A549 (cell line): Measurements from ENCODE around the gene C4BPB. TPM values are rescaled to one million over a fixed set of nuclear protein-coding genes. Genes with fewer than 3 reads are reported as not detected.

Experiments used
- ATAC-seq, 2 experiments: fragments of 200-7000 bp in 1 of 2; fragments of >200 bp in 1 of 2; cut with Nextera tagmentation in 1 of 2; cut with Tn5 transposase in 1 of 2; 3 replicates each; pipeline versions ENCODE4 v1.8.0 to v1.9.1; 2018 to 2020; ENCODE audit warnings: mild to moderate bottlenecking in 1 of 2, moderate library complexity in 1 of 2
- CTCF ChIA-PET: fragments of 300-600 bp; sonication (Branson Sonifier 250); formaldehyde crosslinking; extraction: SDS; loops from one replicate; lab custom pipeline; 2021; ENCODE audit warnings: antibody characterized with exemption, inconsistent platforms; lab: Yijun Ruan, JAX
- POLR2A ChIA-PET: fragments of 350-600 bp; formaldehyde crosslinking; extraction: SDS; loops from one replicate; lab custom pipeline; 2021; ENCODE audit warnings: antibody characterized with exemption, inconsistent platforms; lab: Yijun Ruan, JAX
- DNase-seq, 2 experiments: peaks; one replicate each; pipeline versions ENCODE4 v3.0.0 to v3.0.0-alpha.2; 2011 to 2016; ENCODE audit warnings: low read depth in 1 of 2, low spot score in 1 of 2
- FAIRE-seq: peaks from 2 replicates; lab custom pipeline; 2011; peaks lifted over from hg19 to GRCh38; lab: Jason Lieb, UNC
- H3K27ac ChIP-seq, 2 experiments: fragments of >200 bp; sonication (Bioruptor Twin); formaldehyde crosslinking; 3 replicates each; pipeline ENCODE4 v1.5.1; 2016 to 2017
- H3K4me1 ChIP-seq: fragments of >200 bp; sonication (Bioruptor Twin); formaldehyde crosslinking; 3 replicates; pipeline ENCODE4 v1.6.1; 2016
- H3K4me2 ChIP-seq: fragments of >200 bp; sonication (Bioruptor Twin); formaldehyde crosslinking; 3 replicates; pipeline ENCODE4 v1.6.1; 2016
- H3K4me3 ChIP-seq: fragments of >200 bp; sonication (Bioruptor Twin); formaldehyde crosslinking; 3 replicates; pipeline ENCODE4 v1.5.1; 2016
- H3K9me3 ChIP-seq: fragments of >200 bp; sonication (Bioruptor Twin); formaldehyde crosslinking; 3 replicates; pipeline ENCODE4 v1.6.1; 2016
- CBX8 ChIP-seq: fragments of 200-600 bp; sonication (generic); IDR thresholded peaks from 2 replicates; pipeline ENCODE4 v1.6.1; 2016
- CHD2 ChIP-seq: fragments of 150-350 bp; IDR thresholded peaks from 2 replicates; pipeline ENCODE4 v1.6.1; 2014; ENCODE audit warnings: low read length; ENCODE audit not compliant: partially characterized antibody
- CHD4 ChIP-seq: fragments of 200-600 bp; sonication (generic); IDR thresholded peaks from 2 replicates; pipeline ENCODE4 v1.6.1; 2016; ENCODE audit warnings: antibody characterized with exemption, mild to moderate bottlenecking, borderline replicate concordance
- EP300 ChIP-seq, 2 experiments: fragments of >200 bp; sonication (Bioruptor Twin); formaldehyde crosslinking; IDR thresholded peaks; 2 replicates in 1 of 2; 3 replicates in 1 of 2; pipeline ENCODE4 v1.6.1; 2016 to 2017
- ESRRA ChIP-seq: fragments of 150-350 bp; IDR thresholded peaks from 2 replicates; pipeline ENCODE4 v1.6.1; 2014; ENCODE audit warnings: mild to moderate bottlenecking, low read length, borderline replicate concordance
- FOSL2 ChIP-seq, 2 experiments: fragments of 450-650 bp in 1 of 2; fragments of >200 bp in 1 of 2; sonication (Bioruptor Twin) in 1 of 2; formaldehyde crosslinking; IDR thresholded peaks; 2 replicates each; pipeline versions ENCODE4 v1.5.0 to v1.6.1; 2016 to 2020; ENCODE audit warnings: mild to moderate bottlenecking in 1 of 2, moderate library complexity in 1 of 2
- HOXB13 ChIP-seq: fragments of 250-450 bp; sonication (Bioruptor Pico); IDR thresholded peaks from 2 replicates; pipeline ENCODE4 v1.5.0; 2020; ENCODE audit warnings: low read depth, mild to moderate bottlenecking, moderate library complexity
- JUNB ChIP-seq: fragments of >200 bp; sonication (Bioruptor Twin); formaldehyde crosslinking; IDR thresholded peaks from 2 replicates; pipeline ENCODE4 v1.6.1; 2016
- KDM1A ChIP-seq: fragments of 200-600 bp; sonication (generic); IDR thresholded peaks from 2 replicates; pipeline ENCODE4 v1.6.1; 2016; ENCODE audit warnings: low read depth, mild to moderate bottlenecking
- RCOR1 ChIP-seq: fragments of 150-350 bp; IDR thresholded peaks from 2 replicates; pipeline ENCODE4 v1.6.1; 2014; ENCODE audit warnings: antibody characterized with exemption, low read length, low read depth
- RFX5 ChIP-seq: fragments of 450-650 bp; IDR thresholded peaks from 2 replicates; pipeline ENCODE4 v1.7.1; 2014; ENCODE audit warnings: antibody characterized with exemption, mild to moderate bottlenecking, moderate library complexity
- TP53 ChIP-seq: fragments of 250-450 bp; sonication (Bioruptor Pico); IDR thresholded peaks from 2 replicates; pipeline ENCODE4 v1.5.0; 2021; ENCODE audit warnings: mild to moderate bottlenecking, moderate library complexity
- ZNF302 ChIP-seq: fragments of 250-450 bp; sonication (Bioruptor Pico); IDR thresholded peaks from 2 replicates; pipeline ENCODE4 v1.9.0; 2021; ENCODE audit warnings: inconsistent platforms, mild to moderate bottlenecking, moderate library complexity
- WGBS: methylation state at CpG from one replicate; pipeline ENCODE4 v1.1.6; 2017; ENCODE audit errors: missing lambda C conversion rate; 5-methylcytosine and 5-hydroxymethylcytosine counted together
- polyA plus RNA-seq, 4 experiments: library from polyadenylated mRNA; depleted of rRNA in 3 of 4; stranded (reverse); fragments of >200 nt; fragmentation: RNase III in 1 of 4; extraction: RNeasy Plus Mini Kit Qiagen cat#74134 plus additional on column Dnase treatment in 1 of 4; gene quantifications; 2 replicates in 3 of 4; 3 replicates in 1 of 4; pipeline ENCODE4 v1.2.3, GENCODE V29; 2011 to 2017
- TF ChIP-seq, protein P1 (sequence below): IDR thresholded peaks from 2 replicates; pipeline ENCODE4 v1.6.1; 2012
- TF ChIP-seq, protein P2 (sequence below): IDR thresholded peaks from 2 replicates; pipeline ENCODE4 v1.6.1; 2012; ENCODE audit warnings: low read depth, borderline replicate concordance
- TF ChIP-seq, protein P3 (sequence below): IDR thresholded peaks from 2 replicates; pipeline ENCODE4 v1.6.1; 2012

The C4BPB gene
- polyA plus RNA-seq, 2 of the 4 experiments (the other 2 are of a cell fraction), result 0.74 to 5.1 TPM

DNA sequence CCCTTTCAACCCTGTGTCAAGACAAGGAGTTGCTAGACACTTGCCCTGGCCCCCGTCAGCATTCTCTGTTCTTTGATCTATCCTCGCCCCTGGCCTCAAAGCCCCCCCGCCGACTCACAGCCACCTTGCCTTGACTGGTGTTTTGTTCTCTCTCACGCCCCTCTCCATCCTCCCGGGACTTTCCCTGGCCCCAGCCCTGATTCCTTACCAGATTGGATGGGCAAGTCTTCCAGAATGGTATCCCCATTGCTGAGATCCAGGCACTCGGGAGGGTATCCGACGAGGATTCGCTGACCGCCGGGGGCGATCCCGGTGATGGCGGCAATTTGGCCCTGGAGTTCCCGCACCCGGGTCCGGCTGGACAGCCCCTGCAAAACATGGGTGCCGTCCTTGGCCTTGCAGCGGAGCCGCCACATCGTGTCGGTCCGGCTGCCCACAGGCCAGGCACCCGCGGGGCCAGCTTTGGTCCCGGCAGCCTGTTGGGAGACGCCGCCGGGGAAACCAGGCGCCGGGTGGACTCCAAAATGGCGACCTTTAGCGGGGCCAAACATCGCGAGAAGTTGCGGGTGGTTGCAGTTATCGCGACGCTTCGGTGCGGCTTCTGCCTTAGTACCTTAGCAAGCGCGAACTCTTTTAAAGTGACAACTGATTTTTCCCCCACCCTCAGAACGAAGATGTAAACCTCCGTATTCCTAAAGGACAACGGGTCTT, 38.0 kb upstream of the C4BPB start (continued):
- TF ChIP-seq, protein P1, sequence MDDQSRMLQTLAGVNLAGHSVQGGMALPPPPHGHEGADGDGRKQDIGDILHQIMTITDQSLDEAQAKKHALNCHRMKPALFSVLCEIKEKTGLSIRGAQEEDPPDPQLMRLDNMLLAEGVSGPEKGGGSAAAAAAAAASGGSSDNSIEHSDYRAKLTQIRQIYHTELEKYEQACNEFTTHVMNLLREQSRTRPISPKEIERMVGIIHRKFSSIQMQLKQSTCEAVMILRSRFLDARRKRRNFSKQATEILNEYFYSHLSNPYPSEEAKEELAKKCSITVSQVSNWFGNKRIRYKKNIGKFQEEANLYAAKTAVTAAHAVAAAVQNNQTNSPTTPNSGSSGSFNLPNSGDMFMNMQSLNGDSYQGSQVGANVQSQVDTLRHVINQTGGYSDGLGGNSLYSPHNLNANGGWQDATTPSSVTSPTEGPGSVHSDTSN, result no peak
- TF ChIP-seq CHD2, result peak; percentile 93

DNA sequence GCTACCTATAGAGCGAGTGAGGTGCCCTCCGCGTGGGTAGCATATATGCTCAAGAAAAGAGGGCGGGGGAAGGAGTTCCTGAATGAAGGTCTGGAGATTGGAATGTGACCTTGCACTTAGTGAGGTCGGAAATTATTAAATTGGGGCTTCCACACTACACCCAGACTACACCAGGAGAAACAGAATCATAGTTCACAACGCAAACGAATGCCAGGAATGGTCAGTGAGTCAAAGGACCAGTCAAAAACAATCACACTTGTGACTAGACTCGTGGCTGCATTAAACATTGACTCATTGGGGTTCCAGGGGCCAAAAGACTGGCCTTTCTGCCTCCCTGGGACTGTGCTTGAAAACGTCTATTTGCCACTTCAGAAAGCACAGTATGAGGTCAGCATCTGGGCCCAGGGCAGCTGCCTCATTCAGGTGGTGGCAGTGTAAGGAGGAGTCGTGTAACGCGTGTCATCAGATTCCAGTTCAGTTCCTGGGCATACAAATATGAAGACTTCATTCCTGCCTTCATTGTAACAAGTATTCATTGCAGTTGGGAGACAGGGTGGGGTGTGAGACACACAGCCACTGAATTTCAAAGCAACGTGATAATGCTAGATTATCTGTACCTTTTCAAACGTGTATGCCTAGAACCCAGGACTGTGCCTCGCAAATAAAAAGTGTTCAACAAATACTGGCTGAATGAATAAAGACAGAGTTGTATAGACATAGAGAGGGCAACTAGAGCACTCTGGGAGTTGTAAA, 37.3 kb upstream of the C4BPB start, which contains the start of gene YOD1:
Gene YOD1, minus strand, starts transcription at position 18 of the 753 bp plus-strand sequence. CDS start 178 bp downstream, outside the sequence.
- FAIRE-seq (no peak), ATAC-seq (peak; percentile 9 to 12; a peak in 3 of 6 replicates)
- CTCF ChIA-PET, result interaction anchor here (1.3 to 3.3 kb wide), 4 partner anchors 19 to 435 kb away, joined by 3 to 40 read pairs (median 8); partner anchors contain the start of gene C1orf116
- peak within 1 kb of the TSS; percentile 80 for H3K4me2 ChIP-seq
- WGBS, result 12% methylated on average over 15 of the region's 15 CpGs
- POLR2A ChIA-PET, result interaction anchor here (0.6 to 1.3 kb wide), 2 partner anchors 9 to 270 kb away, joined by 3 read pairs; partner anchors contain the start of gene CD55
- no peak for TF ChIP-seq KDM1A
- TF ChIP-seq RFX5, result no peak
- TF ChIP-seq TP53 (CRISPR knock-in tag), result no peak
- TF ChIP-seq, protein P2, sequence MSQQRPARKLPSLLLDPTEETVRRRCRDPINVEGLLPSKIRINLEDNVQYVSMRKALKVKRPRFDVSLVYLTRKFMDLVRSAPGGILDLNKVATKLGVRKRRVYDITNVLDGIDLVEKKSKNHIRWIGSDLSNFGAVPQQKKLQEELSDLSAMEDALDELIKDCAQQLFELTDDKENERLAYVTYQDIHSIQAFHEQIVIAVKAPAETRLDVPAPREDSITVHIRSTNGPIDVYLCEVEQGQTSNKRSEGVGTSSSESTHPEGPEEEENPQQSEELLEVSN, result 0 out of 2 replicates have a peak, but pooled peaks have one; percentile 25
- TF ChIP-seq, protein P3, sequence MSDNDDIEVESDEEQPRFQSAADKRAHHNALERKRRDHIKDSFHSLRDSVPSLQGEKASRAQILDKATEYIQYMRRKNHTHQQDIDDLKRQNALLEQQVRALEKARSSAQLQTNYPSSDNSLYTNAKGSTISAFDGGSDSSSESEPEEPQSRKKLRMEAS, result peak; percentile 29
- TF ChIP-seq, protein P1, result no peak
- no peak for TF ChIP-seq RCOR1
- no peak for TF ChIP-seq ESRRA
- TF ChIP-seq CBX8, result no peak
- no peak for TF ChIP-seq EP300 (IDR thresholded peaks at IDR 0.05)
- no peak for TF ChIP-seq FOSL2 (IDR thresholded peaks at IDR 0.05)
- peak; percentile 61 for TF ChIP-seq FOSL2 (CRISPR knock-in tag; IDR thresholded peaks at IDR 0.05)
- TF ChIP-seq HOXB13 (CRISPR knock-in tag), result no peak
- TF ChIP-seq CHD4, result no peak
- TF ChIP-seq JUNB, result no peak
- TF ChIP-seq ZNF302 (CRISPR knock-in tag), result no peak
- TF ChIP-seq, all 56 proteins: peak for 3
- peaks cover 44% of the 10 kb centered on the region for H3K4me1 ChIP-seq
- peak in 1 of 2 experiments; percentile 60 for DNase-seq
- H3K4me3 ChIP-seq, result peak within 1 kb of the TSS; percentile 91
- H3K27ac ChIP-seq, result peak within 1 kb of the TSS; percentile 94 to 97
- no peaks in the 10 kb centered on the region for H3K9me3 ChIP-seq
